ENCODE data around the gene SLC45A2. TPM values are rescaled to one million over a fixed set of nuclear protein-coding genes. Genes with fewer than 3 reads are reported as not detected.
"Not testable (repeated sequence)": the region's sequence is repeated elsewhere in the genome, so short reads cannot be mapped to it uniquely, and the experiment has no call there.

Gene SLC45A2
- total RNA-seq, 2 donors from 2014 or later = 0.15 to 0.16 TPM

DNA sequence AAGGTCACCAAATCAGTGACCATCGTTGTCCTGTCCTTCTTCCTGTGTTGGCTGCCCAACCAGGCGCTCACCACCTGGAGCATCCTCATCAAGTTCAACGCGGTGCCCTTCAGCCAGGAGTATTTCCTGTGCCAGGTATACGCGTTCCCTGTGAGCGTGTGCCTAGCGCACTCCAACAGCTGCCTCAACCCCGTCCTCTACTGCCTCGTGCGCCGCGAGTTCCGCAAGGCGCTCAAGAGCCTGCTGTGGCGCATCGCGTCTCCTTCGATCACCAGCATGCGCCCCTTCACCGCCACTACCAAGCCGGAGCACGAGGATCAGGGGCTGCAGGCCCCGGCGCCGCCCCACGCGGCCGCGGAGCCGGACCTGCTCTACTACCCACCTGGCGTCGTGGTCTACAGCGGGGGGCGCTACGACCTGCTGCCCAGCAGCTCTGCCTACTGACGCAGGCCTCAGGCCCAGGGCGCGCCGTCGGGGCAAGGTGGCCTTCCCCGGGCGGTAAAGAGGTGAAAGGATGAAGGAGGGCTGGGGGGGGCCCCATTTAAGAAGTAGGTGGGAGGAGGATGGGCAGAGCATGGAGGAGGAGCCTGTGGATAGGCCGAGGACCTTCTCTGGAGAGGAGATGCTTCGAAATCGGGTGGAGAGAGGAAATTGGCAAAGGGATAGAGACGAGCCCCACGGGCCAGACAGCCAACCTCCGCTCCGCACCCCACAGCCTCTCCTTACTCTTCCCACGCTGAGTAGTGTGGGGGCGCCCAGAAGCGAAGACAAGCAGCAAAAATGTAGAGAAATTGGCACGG, 46.6 kb downstream of the SLC45A2 start:
- intact Hi-C loops (cut with DNase I) = loop anchor here in 1 of 2 donors (10.0 kb wide), 1 partner anchor 503 kb away; no protein-coding TSS in a partner anchor
- no peak for DNase-seq

DNA sequence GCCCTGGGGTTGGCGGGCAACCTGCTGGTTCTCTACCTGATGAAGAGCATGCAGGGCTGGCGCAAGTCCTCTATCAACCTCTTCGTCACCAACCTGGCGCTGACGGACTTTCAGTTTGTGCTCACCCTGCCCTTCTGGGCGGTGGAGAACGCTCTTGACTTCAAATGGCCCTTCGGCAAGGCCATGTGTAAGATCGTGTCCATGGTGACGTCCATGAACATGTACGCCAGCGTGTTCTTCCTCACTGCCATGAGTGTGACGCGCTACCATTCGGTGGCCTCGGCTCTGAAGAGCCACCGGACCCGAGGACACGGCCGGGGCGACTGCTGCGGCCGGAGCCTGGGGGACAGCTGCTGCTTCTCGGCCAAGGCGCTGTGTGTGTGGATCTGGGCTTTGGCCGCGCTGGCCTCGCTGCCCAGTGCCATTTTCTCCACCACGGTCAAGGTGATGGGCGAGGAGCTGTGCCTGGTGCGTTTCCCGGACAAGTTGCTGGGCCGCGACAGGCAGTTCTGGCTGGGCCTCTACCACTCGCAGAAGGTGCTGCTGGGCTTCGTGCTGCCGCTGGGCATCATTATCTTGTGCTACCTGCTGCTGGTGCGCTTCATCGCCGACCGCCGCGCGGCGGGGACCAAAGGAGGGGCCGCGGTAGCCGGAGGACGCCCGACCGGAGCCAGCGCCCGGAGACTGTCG, 47.3 kb downstream of the SLC45A2 start:
- no peak for ATAC-seq
- no peak for DNase-seq
- intact Hi-C loops (cut with DNase I) = loop anchor here in 1 of 2 donors (10.0 kb wide), 1 partner anchor 502 kb away; no protein-coding TSS in a partner anchor

More for the DNA sequence above, 46.6 kb downstream of the SLC45A2 start:
- no peak for ATAC-seq

DNA sequence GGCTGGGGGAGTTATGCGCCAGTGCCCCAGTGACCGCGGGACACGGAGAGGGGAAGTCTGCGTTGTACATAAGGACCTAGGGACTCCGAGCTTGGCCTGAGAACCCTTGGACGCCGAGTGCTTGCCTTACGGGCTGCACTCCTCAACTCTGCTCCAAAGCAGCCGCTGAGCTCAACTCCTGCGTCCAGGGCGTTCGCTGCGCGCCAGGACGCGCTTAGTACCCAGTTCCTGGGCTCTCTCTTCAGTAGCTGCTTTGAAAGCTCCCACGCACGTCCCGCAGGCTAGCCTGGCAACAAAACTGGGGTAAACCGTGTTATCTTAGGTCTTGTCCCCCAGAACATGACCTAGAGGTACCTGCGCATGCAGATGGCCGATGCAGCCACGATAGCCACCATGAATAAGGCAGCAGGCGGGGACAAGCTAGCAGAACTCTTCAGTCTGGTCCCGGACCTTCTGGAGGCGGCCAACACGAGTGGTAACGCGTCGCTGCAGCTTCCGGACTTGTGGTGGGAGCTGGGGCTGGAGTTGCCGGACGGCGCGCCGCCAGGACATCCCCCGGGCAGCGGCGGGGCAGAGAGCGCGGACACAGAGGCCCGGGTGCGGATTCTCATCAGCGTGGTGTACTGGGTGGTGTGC, 48.0 kb downstream of the SLC45A2 start, which contains the start of gene RXFP3:
Gene RXFP3, plus strand, starts transcription at position 6 of the 636 bp plus-strand sequence. Its CDS starts 355 bp downstream, at position 361.
- DNase-seq (peak; percentile 22), ATAC-seq (peak; percentile 36 to 38)
- intact Hi-C loops (cut with DNase I) = loop anchor here in 1 of 2 donors (10.0 kb wide), 1 partner anchor 502 kb away; no protein-coding TSS in a partner anchor

GRCh38 chr5:33936004-33936380, 48.5 kb downstream of the SLC45A2 start:
- DNase-seq (peak; percentile 73), ATAC-seq (peak; percentile 92 to 94)
- intact Hi-C loops (cut with DNase I) = loop anchor here in 1 of 2 donors (10.0 kb wide), 1 partner anchor 501 kb away; no protein-coding TSS in a partner anchor

GRCh38 chr5:33934176-33934575, 50.3 kb downstream of the SLC45A2 start:
- DNase-seq (no peak), ATAC-seq (no peak)
- intact Hi-C loops (cut with DNase I) = loop anchor here (2.0 to 10.0 kb wide), 2 partner anchors 499 kb away; no protein-coding TSS in a partner anchor

DNA sequence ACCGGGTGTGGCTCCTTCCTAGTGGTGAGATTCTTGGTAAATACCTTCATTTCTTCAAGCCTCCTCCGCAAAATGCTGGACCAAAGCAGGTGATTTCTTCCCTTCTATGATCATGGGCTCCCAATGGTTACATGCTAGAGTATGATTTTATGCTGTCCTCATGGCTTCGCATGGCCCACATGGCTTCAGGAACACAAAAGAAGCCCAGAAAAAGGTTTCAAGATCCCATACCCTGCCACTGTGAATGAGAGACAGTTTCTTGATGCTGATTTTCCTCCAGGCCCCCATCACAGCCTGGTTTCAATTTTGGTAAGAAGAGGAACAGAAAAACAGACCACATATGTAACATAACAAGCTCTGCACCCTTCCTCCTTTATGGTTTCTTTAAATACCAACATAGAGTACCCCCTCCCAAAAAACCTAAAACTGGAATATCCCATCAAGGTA, 50.7 kb downstream of the SLC45A2 start:
- DNase-seq (no peak), ATAC-seq (no peak)
- intact Hi-C loops (cut with DNase I) = loop anchor here (2.0 to 10.0 kb wide), 2 partner anchors 499 kb away; no protein-coding TSS in a partner anchor

- intact Hi-C loops (cut with DNase I) = loop anchor here in 1 of 2 donors (10.0 kb wide), 1 partner anchor 496 kb away; no protein-coding TSS in a partner anchor
- DNase-seq (no peak), ATAC-seq (no peak)
Observed at GRCh38 chr5:33931136-33931535, 53.4 kb downstream of the SLC45A2 start.

- intact Hi-C loops (cut with DNase I) = loop anchor here in 1 of 2 donors (10.0 kb wide), 1 partner anchor 495 kb away; no protein-coding TSS in a partner anchor
- ATAC-seq (no peak), DNase-seq (no peak)
Observed at GRCh38 chr5:33929925-33930690, 54.4 kb downstream of the SLC45A2 start.

DNA sequence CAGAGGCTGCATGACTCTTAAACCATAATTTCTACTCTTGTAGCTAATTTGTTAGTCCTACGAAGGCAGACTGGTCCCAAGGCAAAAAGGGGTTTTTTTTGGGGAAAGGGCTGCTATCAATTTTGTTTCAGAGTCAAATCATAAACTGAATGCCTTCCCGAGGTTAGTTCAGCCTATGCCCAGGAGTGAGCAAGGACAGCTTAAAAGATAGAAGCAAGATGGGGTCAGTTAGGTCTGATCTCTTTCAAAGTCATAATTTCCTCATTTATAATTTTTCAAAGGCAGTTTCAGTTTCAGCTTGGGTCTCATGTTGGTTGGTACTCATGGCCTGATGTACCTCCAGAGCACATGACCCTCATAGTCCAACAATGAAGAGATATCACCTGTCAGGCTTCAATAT, 56.2 kb downstream of the SLC45A2 start:
- ATAC-seq (no peak), DNase-seq (no peak)
- intact Hi-C loops (cut with DNase I) = no loop called here

GRCh38 chr5:33927685-33928084, 56.8 kb downstream of the SLC45A2 start:
- DNase-seq = no peak
- ATAC-seq = no peak
- intact Hi-C loops (cut with DNase I) = no loop called here

DNA sequence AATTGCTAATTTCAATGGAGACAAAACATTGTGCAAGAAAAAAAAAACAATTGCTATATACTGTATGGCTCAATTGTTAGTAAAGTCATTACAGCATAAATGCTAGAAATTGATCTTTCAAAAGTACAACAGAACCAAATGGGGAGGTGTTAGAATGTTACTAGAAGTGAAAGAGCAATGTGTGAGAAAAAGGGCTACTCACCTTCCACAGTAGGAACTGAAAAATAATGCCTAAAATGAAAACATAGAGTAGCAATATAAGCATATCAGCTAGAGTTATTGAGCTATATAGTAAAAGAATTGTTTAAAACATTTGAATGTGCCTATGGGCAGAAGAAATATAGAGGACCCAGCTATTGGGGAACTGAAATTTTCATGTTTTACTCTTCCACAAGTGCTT, 59.2 kb downstream of the SLC45A2 start:
- DNase-seq = no peak
- intact Hi-C loops (cut with DNase I) = no loop called here
- no peak for ATAC-seq

DNA sequence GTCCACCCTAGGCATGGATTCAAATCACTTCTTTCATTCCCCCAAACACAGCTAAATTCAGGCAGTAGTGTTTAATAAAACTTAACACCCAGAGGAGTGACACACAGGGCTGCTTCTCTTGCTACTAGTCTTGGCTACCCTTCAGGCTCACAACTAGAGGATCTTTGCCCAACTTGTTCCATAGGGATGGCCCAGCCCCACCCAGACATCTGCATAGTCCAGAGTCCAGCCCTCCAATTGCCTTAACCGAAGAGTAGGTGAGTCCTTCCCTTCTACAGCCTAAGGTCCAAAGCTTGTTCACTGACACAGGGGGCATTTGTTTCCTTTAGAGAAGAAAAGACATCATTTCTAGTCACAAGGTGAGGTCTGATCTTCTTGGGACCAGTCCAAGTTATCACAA, 63.5 kb downstream of the SLC45A2 start:
- ATAC-seq = no peak
- no peak for DNase-seq
- intact Hi-C loops (cut with DNase I) = no loop called here

- DNase-seq; intact Hi-C loops (cut with DNase I); ATAC-seq: not testable (repeated sequence)
Observed at GRCh38 chr5:33914844-33915243, 69.6 kb downstream of the SLC45A2 start.

DNA sequence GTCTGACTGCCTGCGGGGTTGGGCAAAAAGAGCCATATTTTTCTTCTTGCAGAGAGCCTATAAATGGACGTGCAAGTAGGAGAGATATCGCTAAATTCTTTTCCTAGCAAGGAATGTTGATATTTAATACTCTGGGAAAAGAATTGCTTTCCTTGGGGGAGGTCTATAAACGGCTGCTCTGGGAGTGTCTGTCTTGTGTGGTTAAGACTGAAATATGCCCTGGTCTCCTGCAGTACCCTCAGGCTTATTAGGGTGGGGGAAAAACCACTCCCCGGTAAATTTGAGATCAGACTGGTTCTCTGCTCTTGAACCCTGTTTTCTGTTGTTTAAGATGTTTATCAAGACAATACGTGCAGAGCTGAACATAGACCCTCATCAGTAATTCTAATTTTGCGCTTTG, 78.2 kb downstream of the SLC45A2 start:
- DNase-seq; intact Hi-C loops (cut with DNase I); ATAC-seq: not testable (repeated sequence)

- no peak for DNase-seq
- intact Hi-C loops (cut with DNase I) = no loop called here
- ATAC-seq = no peak
Observed at GRCh38 chr5:33905381-33905780, 79.1 kb downstream of the SLC45A2 start.

GRCh38 chr5:33903118-33903517, 81.4 kb downstream of the SLC45A2 start:
- intact Hi-C loops (cut with DNase I) = no loop called here
- DNase-seq (no peak), ATAC-seq (no peak)

DNA sequence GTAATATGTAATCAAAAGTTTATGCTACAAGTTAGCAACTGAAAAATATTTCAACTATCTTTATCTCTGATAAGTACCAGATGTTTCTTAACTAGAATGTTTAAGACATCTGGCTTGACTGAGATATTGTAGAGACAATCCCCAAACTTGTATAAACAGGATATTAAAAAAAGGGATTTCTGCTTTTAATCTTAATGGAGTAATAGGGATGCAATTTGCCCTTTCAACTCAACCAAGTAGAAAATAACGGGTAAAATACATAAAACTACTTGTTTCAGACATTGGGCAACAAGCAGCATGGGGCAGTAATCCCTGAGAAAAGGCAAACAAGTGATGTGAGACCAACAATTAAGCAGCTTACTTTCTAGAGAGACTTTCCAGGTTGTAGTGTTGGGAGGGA, 83.3 kb downstream of the SLC45A2 start:
- intact Hi-C loops (cut with DNase I) = no loop called here
- no peak for ATAC-seq
- no peak for DNase-seq
